Keratinocyte (primary cell): Measurements from ENCODE around the gene DHDDS. TPM values are rescaled to one million over a fixed set of nuclear protein-coding genes. Genes with fewer than 3 reads are reported as not detected.

Source experiments
- DNase-seq: peaks from one replicate; pipeline ENCODE4 v3.0.0-alpha.2; 2011; ENCODE audit warnings: low read depth, missing footprints, low spot score
- FAIRE-seq: peaks from 2 replicates; lab custom pipeline; 2011; peaks lifted over from hg19 to GRCh38; lab: Jason Lieb, UNC
- H2AFZ ChIP-seq: 2 replicates; pipeline ENCODE4 v1.6.0; 2012; ENCODE audit warnings: low read length, control low read depth, inconsistent platforms; ENCODE audit not compliant: control insufficient read depth
- H3K27ac ChIP-seq: 2 replicates; pipeline ENCODE4 v1.5.1; 2011; ENCODE audit warnings: low read length; ENCODE audit not compliant: control insufficient read depth, insufficient read depth
- H3K27me3 ChIP-seq: 3 replicates; pipeline ENCODE4 v1.6.0; 2011; ENCODE audit warnings: low read length; ENCODE audit not compliant: control insufficient read depth, insufficient read depth; ENCODE audit errors: extremely low read depth
- H3K36me3 ChIP-seq, 2 experiments: 2 replicates in 1 of 2; 3 replicates in 1 of 2; pipeline ENCODE4 v1.5.1; 2011; ENCODE audit warnings: low read length in 2 of 2, mild to moderate bottlenecking in 1 of 2; ENCODE audit not compliant: control insufficient read depth in 2 of 2, insufficient read depth in 2 of 2; ENCODE audit errors: extremely low read depth in 1 of 2
- H3K4me1 ChIP-seq: 3 replicates; pipeline ENCODE4 v1.5.1; 2011; ENCODE audit warnings: low read length; ENCODE audit not compliant: control insufficient read depth, insufficient read depth; ENCODE audit errors: extremely low read depth
- H3K4me2 ChIP-seq: 3 replicates; pipeline ENCODE4 v1.6.0; 2011; ENCODE audit warnings: low read depth, low read length; ENCODE audit not compliant: control insufficient read depth, insufficient read depth; ENCODE audit errors: extremely low read depth
- H3K4me3 ChIP-seq, 3 experiments: fragments of 200-600 bp in 1 of 3; sonication (generic) in 1 of 3; 2 replicates in 2 of 3; 3 replicates in 1 of 3; pipeline ENCODE4 v1.5.1; 2011 to 2016; ENCODE audit warnings: low read length in 3 of 3, mild to moderate bottlenecking in 3 of 3, control low read depth in 2 of 3, inconsistent platforms in 1 of 3, low read depth in 1 of 3, mixed read lengths in 1 of 3, mixed run types in 1 of 3, moderate library complexity in 1 of 3; ENCODE audit not compliant: control insufficient read depth in 2 of 3, insufficient read depth in 2 of 3; ENCODE audit errors: extremely low read depth in 1 of 3
- H3K79me2 ChIP-seq: 2 replicates; pipeline ENCODE4 v1.6.0; 2012; ENCODE audit warnings: low read length; ENCODE audit not compliant: control insufficient read depth, insufficient read depth
- H3K9ac ChIP-seq: 3 replicates; pipeline ENCODE4 v1.6.0; 2011; ENCODE audit warnings: low read length; ENCODE audit not compliant: control insufficient read depth, insufficient read depth; ENCODE audit errors: extremely low read depth
- H3K9me1 ChIP-seq: 3 replicates; pipeline ENCODE4 v1.6.0; 2011; ENCODE audit warnings: low read length; ENCODE audit not compliant: control insufficient read depth, insufficient read depth; ENCODE audit errors: extremely low read depth
- H3K9me3 ChIP-seq: 2 replicates; pipeline ENCODE4 v1.5.1; 2012; ENCODE audit warnings: low read depth, low read length; ENCODE audit not compliant: control insufficient read depth
- H4K20me1 ChIP-seq: 3 replicates; pipeline ENCODE4 v1.6.0; 2011; ENCODE audit warnings: low read length; ENCODE audit not compliant: control insufficient read depth, insufficient read depth; ENCODE audit errors: extremely low read depth
- EZH2 ChIP-seq: IDR thresholded peaks from one replicate; pipeline ENCODE4 v1.6.1; 2012; ENCODE audit warnings: inconsistent platforms, mild to moderate bottlenecking, low read length, moderate library complexity
- dilution Hi-C: fragments of 300-500 bp; cut with MboI; formaldehyde crosslinking; loops from one replicate; pipeline ENCODE4 v1.7.0; 2020; ENCODE audit warnings: low sequenced_read_pairs; ENCODE audit not compliant: extremely low pct_ligation_motif_present
- polyA plus RNA-seq, 5 experiments: library from polyadenylated mRNA; depleted of rRNA in 3 of 5; stranded (reverse) in 3 of 5; stranded (forward) in 1 of 5; unstranded in 1 of 5; fragments of >200 nt; gene quantifications; 1 replicate in 1 of 5; 2 replicates in 3 of 5; 3 replicates in 1 of 5; pipeline versions ENCODE4 v1.2.1 to v1.2.3, GENCODE V29; 2011 to 2012; ENCODE audit warnings: missing spikeins in 2 of 5, low read depth in 1 of 5, low replicate concordance in 1 of 5
- TF ChIP-seq, protein P1 (sequence below), 3 experiments: IDR thresholded peaks in 1 of 3; conservative IDR thresholded peaks in 1 of 3; optimal IDR thresholded peaks in 1 of 3; 2 replicates in 2 of 3; 3 replicates in 1 of 3; pipeline versions ENCODE3 to v1.5.1; 2011; ENCODE audit warnings: low read length in 3 of 3, mild to moderate bottlenecking in 3 of 3, moderate library complexity in 2 of 3, control low read depth in 1 of 3, inconsistent platforms in 1 of 3; ENCODE audit not compliant: insufficient read depth in 2 of 3; ENCODE audit errors: extremely low read depth in 1 of 3

The DHDDS gene
- polyA plus RNA-seq, 1 donor (not counting 4 experiments of a cell fraction or from before 2014, with no cell fraction given): 41.2 TPM

DNA sequence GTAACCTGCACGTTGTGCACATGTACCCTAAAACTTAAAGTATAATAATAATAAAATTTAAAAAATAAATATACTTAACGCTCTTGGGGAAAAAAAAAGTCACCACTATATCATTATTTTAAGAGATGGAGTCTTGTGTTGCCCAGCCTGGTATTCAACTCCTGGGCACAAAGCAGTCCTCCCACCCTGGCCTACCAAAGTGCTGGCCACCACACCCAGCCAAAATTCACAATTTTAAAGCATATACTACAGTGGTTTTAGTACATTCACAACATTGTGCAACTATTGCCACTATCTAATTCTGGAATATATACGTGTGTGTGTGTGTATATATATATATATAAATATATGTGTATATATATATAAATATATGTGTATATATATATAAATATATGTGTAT, 46.0 kb downstream of the DHDDS start:
- no peak overlapping the region for H3K4me2 ChIP-seq
- no peak overlapping the region for H3K4me3 ChIP-seq
- no peaks in the 10 kb centered on the region for H3K9me1 ChIP-seq
- no peak overlapping the region for H3K9ac ChIP-seq
- H3K27me3 ChIP-seq: no peaks in the 10 kb centered on the region
- peaks cover 14% of the 10 kb centered on the region for H3K79me2 ChIP-seq
- TF ChIP-seq EZH2: no peak
- TF ChIP-seq, protein P1, sequence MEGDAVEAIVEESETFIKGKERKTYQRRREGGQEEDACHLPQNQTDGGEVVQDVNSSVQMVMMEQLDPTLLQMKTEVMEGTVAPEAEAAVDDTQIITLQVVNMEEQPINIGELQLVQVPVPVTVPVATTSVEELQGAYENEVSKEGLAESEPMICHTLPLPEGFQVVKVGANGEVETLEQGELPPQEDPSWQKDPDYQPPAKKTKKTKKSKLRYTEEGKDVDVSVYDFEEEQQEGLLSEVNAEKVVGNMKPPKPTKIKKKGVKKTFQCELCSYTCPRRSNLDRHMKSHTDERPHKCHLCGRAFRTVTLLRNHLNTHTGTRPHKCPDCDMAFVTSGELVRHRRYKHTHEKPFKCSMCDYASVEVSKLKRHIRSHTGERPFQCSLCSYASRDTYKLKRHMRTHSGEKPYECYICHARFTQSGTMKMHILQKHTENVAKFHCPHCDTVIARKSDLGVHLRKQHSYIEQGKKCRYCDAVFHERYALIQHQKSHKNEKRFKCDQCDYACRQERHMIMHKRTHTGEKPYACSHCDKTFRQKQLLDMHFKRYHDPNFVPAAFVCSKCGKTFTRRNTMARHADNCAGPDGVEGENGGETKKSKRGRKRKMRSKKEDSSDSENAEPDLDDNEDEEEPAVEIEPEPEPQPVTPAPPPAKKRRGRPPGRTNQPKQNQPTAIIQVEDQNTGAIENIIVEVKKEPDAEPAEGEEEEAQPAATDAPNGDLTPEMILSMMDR (optimal IDR thresholded peaks at IDR 0.05 in 1 of 3, IDR thresholded peaks at IDR 0.05 in 1 of 3, conservative IDR thresholded peaks at IDR 0.05 in 1 of 3; ENCODE audit: extremely low read depth in 1 of 3, insufficient read depth in 2 of 3, low read length in 3 of 3): no peak
- no peak for FAIRE-seq
- H4K20me1 ChIP-seq: peaks cover 5% of the 10 kb centered on the region
- H2AFZ ChIP-seq: no peak overlapping the region
- DNase-seq: no peak
- H3K27ac ChIP-seq: no peak overlapping the region
- H3K4me1 ChIP-seq: peaks cover 14% of the 10 kb centered on the region
- no peaks in the 10 kb centered on the region for H3K9me3 ChIP-seq
- dilution Hi-C loops: no loop called here
- H3K36me3 ChIP-seq: peaks cover 21 to 36% of the 10 kb centered on the region in 2 experiments

DNA sequence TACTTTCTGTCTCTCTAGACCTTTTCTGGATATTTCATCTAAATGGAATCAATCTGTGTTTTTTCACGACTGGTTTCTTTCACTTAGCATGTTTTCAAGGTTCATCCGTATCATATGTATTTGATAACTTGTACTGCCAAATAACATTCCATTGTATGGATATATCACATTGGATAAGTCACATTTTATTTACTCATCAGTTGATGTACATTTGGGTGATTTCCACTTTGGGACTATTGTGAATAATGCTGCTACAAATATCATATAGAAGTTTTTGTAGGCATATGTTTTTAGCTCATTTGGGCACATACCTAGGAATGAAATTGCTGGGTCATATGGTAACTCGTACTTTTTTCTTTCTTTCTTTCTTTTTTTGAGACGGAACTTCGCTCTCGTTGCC, 46.9 kb downstream of the DHDDS start:
- Histone ChIP-seq H3K4me2 (no peak overlapping the region), H3K9me3 (no peaks in the 10 kb centered on the region), H3K9me1 (no peaks in the 10 kb centered on the region), H3K27me3 (no peaks in the 10 kb centered on the region), H3K79me2 (peaks cover 6% of the 10 kb centered on the region), H3K36me3 (peaks cover 17 to 28% of the 10 kb centered on the region in 2 experiments), H3K27ac (no peak overlapping the region), H3K9ac (no peak overlapping the region), H4K20me1 (peaks cover under 1% of the 10 kb centered on the region), H3K4me1 (peaks cover 7% of the 10 kb centered on the region), H2AFZ (no peak overlapping the region), H3K4me3 (no peak overlapping the region)
- FAIRE-seq (no peak), DNase-seq (no peak)
- dilution Hi-C loops: no loop called here
- no peak for TF ChIP-seq EZH2
- TF ChIP-seq, protein P1 (optimal IDR thresholded peaks at IDR 0.05 in 1 of 3, IDR thresholded peaks at IDR 0.05 in 1 of 3, conservative IDR thresholded peaks at IDR 0.05 in 1 of 3; ENCODE audit: extremely low read depth in 1 of 3, insufficient read depth in 2 of 3, low read length in 3 of 3): no peak
